Embryonic facial prominence (tissue), 1 donor: Measurements from ENCODE around the gene AVPI1.
"Not testable (repeated sequence)": the region's sequence is repeated elsewhere in the genome, so short reads cannot be mapped to it uniquely, and the experiment has no call there.

Experiments used
- DNase-seq: peaks from one replicate; pipeline ENCODE4 v3.0.0-alpha.2; 2016; ENCODE audit errors: extremely low spot score

AVPI1 gene

DNA sequence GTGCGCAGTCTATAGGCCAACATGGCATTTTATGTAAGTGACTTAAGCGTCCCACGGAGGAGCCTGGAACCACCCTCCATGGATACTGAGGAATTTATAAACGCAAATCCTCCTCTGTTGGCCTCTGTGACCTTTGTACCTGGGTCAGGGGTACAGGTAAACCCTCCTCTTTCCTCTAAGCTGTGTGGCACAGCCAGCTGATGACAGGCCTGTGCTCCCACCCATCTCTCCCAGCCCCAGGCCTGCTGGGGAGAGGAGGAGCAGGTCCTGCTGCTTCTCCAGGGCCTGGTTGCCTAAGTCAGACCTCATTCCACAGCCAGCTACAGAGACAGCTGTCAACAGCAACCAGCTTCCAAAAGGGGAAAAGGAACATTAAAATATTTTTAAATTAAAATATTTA lies 5.0 kb downstream of the AVPI1 start:
- DNase-seq: no peak

DNA sequence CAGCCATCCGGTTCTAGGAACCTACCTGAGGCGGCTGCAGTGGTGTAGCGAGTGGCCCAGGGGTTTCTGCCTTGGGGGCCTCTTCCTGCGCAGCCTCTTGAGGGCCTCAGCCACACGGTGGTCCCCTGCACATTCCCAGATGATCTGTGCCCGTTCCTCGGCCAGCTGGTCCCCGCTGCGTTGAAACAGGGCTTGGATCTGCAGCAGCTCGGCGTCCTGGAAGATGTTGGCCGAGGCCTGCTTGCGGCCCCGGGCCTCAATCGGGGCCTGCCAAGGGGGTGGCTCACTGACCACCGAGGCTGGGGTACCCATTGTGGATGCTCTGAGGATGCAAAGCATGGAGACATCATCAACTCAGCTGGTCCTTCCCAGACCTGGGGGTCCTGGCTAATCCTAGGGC lies 7.4 kb downstream of the AVPI1 start:
- DNase-seq: no peak

DNA sequence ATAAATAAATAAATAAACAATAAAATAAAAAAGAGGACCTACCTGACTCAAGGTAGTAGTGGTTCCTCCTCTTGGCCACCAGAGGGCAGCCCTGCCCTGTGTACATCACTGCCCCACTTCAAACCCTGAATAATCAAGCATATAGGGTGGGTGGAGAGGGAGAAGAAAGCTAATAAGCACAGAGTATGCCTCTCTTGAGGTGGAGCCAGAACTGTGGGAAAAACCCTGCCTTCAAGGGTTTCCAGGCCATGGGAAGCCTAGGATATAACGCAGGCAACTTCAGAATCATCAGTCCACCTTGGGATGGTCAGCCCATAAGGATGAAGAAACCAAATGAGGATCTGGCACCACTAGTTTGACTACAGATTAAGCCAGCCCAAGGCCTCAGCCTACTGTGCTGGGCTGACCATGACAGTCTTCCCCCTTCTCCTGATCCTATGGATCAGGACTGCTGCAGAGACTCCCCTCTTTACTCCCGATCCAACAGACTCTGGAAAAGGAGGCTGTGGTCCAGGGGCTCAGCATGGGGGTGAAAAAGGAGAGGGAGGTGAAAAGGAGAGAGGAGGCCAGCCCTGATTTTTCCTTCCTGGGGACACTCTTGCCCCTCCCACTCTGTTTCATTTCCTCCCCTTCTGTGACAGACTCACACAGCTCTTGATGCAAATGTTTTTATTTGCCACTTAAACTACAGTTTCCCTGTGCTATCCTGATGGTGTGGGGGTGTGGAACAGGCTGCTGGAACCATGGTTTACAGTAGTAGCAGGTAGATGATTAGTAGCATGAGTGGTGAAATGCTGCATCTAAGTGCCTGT lies 10.1 kb downstream of the AVPI1 start:
- DNase-seq: no peak

DNA sequence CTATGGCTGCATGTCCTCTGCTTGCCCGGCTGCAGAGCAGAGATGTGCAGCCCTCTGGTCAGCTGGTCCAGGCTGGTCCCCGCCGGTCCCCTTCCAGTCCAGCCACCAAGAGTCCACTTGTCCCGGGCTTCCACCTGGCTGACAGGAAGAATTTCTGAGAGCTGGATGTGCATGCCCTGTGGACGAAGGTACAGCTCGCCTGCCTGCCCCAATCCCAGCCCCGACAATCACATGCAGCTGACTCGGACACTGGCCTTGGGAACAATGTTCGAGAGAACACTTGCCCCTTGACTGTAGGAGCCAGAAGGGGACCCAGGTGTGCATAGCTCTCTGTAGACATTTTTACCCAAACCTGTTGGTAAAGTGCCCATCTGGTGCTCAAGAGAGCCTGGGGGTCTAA lies 11.8 kb downstream of the AVPI1 start:
- no peak for DNase-seq

GRCh38 chr10:97673736-97674525 lies 13.1 kb downstream of the AVPI1 start:
- no peak for DNase-seq

DNA sequence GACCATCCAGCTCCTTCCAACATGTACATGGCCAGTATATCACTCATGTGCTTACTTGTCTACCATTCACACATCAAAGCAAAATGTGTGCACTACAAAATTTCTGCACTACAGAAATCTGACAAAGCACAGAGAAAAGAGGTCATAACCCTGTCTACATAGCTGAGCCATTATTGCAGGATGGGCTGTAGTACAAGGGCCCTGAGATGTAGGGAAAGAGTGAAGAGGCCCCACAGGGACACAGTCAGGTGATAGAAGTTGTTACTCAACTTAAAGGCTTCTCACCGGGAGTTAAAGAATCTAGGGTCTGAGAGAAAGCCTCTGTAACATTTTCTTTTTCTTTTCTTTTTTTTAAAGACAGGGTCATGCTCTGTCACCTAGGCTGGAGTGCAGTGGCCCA lies 17.5 kb downstream of the AVPI1 start:
- no peak for DNase-seq

DNA sequence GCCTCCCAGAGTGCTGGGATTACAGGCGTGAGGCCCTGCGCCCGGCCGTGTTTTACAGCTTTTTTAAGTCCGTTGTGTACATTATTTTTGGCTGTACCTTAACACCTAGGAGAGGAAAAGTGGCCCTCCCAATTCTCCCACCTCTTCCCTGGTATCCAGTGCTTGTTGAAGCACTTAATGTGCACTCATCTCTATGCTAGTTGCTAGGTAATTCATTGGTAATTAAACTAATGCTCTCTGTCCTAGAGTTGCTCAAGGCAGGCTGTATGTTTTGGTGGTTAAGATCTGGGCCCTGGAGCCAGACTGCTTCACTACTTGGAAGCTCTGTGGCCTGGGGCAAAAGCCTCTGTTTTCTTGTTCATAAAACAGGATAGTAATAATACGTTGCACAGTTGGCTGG lies 19.6 kb downstream of the AVPI1 start:
- DNase-seq: no peak

DNA sequence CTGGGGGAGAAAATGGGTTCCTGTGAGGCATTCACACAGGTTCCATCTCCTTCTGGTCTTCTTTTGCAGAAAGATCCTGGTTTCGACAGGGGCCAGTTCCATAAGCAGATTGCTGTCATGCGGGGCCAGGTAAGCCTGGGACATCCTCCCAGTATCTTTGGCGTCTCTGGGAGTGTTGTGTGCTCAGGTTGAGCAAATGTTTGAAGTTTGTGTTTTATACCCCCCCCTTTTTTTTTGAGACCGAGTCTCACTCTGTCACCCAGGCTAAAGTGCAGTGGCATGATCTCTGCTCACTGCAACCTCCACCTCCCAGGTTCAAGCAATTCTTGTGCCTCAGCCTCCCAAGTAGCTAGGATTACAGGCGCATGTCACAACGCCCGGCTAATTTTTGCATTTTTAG lies 20.0 kb downstream of the AVPI1 start:
- no peak for DNase-seq

- DNase-seq: no peak
Observed at GRCh38 chr10:97664282-97664850, 22.7 kb downstream of the AVPI1 start.

DNA sequence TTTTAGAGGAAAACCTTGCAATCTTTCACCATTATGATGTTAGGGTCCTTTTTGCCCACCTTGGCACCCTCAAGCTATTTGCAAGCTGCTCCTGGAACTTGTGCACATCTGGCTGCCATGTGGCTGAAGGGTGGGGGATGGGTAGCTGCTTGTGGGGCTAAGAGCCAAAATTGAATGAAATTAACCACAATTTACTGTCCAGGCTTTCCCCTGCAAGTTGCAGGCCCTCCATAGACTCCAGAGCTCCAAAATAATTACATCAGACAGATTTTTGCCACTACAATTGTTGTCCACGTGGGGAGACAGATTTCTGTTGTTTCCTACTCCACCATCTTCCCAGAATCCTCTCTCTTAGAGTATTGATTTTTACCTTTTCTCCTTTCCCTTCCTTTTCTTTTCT lies 27.5 kb downstream of the AVPI1 start:
- DNase-seq: no peak

DNA sequence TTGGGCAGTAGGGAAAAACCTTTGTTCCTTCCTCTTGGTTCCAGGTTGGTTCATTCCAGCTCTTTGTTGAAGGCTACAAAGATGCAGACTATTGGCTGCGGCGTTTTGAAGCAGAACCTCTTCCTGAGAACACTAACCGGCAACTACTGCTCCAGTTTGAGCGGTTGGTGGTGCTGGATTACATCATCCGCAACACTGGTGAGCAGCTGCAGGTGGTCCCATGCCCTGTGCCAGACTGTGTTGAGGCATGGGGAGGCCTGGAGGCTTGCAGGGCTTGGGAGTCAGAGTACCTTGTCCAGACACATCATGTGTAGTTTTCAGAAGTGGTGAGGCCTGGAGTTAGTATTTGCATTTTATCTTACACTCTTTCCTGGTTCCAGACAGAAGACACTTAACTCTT lies 30.3 kb downstream of the AVPI1 start:
- no peak for DNase-seq

DNA sequence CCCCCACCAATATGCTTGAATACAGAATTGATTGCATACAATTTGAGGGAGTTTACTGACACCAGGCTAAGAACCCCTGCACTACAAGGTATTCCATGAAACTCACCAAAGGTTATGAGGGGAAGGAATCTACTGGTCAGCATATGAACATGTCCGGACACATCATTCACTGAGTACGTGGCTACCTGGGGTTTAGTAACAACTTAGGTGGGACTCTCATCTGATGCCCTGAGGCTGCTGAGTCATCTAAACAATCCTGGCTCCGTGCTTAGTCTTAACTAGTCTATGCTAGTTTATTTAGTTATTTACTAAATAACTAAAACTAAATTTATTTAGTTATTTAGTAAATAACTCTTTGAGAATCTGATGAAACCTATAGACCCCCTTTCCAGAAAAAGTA lies 35.3 kb downstream of the AVPI1 start:
- DNase-seq: no peak

GRCh38 chr10:97650726-97651125 lies 36.3 kb downstream of the AVPI1 start:
- DNase-seq: no peak

DNA sequence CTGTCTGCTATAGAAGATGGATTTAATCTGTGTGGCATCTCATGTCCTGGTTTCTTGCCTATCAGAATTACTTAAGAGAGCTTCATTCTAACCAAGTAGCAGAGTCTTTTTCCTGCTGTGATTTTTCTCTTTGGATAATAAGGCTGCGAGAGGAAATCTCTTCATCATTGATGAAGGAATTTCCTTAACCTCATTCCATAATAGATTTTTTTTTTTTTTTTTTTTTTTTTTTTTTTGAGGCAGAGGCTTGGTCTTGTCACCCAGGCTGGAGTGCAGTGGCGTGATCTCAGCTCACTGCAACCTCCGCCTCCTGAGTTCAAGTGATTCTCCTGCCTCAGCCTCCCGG lies 37.7 kb downstream of the AVPI1 start:
- DNase-seq: not testable (repeated sequence)

DNA sequence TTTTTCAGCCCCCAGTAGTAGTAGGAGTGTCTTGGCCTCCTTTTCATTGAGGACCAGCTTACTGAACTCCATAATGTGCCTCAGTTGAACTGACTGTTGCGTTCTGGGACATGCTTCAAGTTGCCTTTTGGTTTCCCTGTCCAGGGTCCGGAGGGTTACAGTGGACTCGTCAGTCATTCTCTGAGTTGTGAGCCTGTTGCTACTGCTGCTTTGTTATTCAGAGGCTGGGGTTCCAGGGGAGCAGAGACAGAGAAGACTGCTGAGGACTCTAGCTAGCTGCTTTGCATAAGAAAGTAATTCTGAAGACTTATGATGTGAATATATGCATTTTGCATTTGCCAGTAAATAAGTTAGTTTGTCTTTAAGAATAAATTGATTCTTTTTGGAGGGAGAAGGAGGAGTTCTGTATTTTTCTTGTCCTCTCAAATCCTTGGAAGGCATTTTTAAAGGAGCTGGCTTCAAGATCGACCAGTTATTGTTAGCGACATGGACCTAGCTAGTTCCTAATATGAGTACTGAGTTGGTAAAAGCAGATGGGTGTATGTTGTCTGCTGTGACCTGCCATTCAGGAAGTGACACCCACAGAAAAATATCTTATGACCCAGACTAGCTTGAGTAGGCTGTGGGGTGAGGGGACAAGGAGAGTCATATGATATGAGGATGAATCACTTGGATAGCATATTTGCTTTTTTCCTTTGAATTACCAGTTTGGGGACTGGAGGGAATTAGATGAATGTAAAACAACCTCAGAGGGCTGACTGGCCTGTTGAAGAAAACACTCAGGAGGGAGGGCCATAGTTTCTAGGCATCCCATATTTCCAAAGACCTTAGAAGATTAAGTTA lies 38.3 kb downstream of the AVPI1 start:
- DNase-seq: no peak

- no peak for DNase-seq
Observed at GRCh38 chr10:97647556-97647955, 39.5 kb downstream of the AVPI1 start.

- no peak for DNase-seq
Observed at GRCh38 chr10:97644936-97645335, 42.1 kb downstream of the AVPI1 start.

- no peak for DNase-seq
Observed at GRCh38 chr10:97643441-97643985, 43.5 kb downstream of the AVPI1 start.

DNA sequence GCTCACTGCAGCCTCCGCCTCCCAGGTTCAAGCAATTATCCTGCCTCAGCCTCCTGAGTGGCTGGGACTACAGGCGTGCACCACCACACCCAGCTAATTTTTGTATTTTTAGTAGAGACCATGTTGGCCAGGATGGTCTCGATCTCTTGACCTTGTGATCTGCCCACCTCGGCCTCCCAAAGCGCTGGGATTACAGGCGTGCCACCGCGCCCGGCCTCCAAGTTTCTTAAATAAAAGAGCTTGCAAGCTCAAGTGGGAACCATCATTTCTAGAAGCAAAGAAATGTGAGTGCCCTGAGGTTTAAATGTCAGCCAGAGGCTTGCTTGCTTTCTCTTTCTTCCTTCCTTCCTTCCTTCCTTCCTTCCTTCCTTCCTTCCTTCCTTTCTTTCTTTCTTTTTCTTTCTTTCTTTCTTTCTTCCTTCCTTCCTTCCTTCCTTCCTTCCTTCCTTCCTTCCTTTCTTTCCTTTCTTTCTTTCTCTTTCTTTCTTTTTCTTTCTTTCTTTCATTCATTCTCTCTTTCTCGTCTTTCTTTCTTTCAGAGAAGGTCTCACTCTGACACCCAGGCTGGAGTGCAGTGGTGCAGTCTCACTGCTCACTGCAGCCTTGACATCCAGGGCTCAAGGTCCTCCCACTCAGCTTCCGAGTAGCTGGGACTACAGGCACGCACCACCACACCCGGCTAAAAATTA lies 44.4 kb downstream of the AVPI1 start:
- DNase-seq: not testable (repeated sequence)

DNA sequence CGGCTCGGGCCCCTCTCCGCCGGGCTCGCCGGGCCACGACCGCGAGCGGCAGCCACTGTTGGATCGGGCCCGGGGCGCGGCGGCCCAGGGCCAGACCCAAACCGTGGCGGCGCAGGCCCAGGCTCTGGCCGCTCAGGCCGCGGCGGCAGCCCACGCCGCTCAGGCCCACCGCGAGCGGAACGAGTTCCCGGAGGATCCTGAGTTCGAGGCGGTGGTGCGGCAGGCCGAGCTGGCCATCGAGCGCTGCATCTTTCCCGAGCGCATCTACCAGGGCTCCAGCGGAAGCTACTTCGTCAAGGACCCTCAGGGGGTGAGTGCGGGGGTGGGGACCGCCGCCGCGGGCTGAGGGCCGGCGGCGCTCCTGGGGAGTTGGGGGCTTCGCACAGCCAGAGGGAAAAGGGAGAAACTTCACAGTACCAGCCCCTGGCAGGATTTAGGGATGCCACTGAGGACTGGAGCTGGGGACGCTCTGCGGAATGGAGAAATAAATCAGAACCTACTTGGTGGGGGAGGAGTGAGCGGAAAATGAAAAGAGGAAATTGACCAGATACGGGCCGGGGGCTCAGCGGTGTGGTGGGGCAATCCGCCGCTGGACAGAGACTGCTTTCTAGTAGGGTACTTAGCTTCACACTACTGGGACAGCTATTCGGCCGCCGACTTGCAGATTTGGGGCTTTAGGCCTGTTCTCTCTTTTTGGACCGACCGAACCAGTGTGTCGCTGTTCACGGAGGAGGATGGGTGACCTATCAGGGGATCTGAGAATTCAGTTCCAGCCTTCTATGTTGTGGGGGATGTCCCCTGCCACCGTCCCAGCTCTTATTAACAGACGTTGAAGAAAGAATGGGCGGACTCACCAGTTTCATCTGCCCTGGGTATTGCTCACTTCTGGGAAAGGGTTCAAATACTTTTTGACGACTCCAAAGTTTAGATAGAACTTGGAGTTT lies 45.9 kb downstream of the AVPI1 start:
- DNase-seq: no peak
